GM19351 (cell line): ENCODE results near the gene PRM2.

Experiments used
- ATAC-seq: cut with Tn5 transposase; IDR thresholded peaks from one replicate; pipeline ENCODE4 v1.9.1; 2021; ENCODE audit warnings: mild to moderate bottlenecking, moderate library complexity; ENCODE audit not compliant: unreplicated experiment

Gene PRM2

GRCh38 chr16:11232852-11233726, 43.2 kb downstream of the PRM2 start:
- ATAC-seq = peak; percentile 62

GRCh38 chr16:11232302-11232851, 43.9 kb downstream of the PRM2 start:
- ATAC-seq = no peak

- ATAC-seq = no peak
Measured at GRCh38 chr16:11231367-11231970, 44.8 kb downstream of the PRM2 start.

GRCh38 chr16:11229906-11230305, 46.4 kb downstream of the PRM2 start:
- no peak for ATAC-seq

- no peak for ATAC-seq
Measured at GRCh38 chr16:11229432-11229831, 46.8 kb downstream of the PRM2 start.

GRCh38 chr16:11225677-11226549, 50.4 kb downstream of the PRM2 start:
- ATAC-seq = no peak
